Hepatocyte (in vitro differentiated cells): ENCODE data around the gene TEKT5. TPM values are rescaled to one million over a fixed set of nuclear protein-coding genes. Genes with fewer than 3 reads are reported as not detected.

Experiments used
- DNase-seq: peaks from one replicate; pipeline ENCODE4 v3.0.0-alpha.2; 2016; ENCODE audit warnings: low spot score
- H2AFZ ChIP-seq: fragments of 200-600 bp; sonication (generic); 2 replicates; pipeline ENCODE4 v1.6.0; 2016; ENCODE audit warnings: antibody characterized with exemption, mild to moderate bottlenecking
- H3K27ac ChIP-seq: fragments of 200-600 bp; sonication (generic); 2 replicates; pipeline ENCODE4 v1.5.1; 2016; ENCODE audit warnings: mild to moderate bottlenecking
- H3K27me3 ChIP-seq: fragments of 200-600 bp; sonication (generic); 2 replicates; pipeline ENCODE4 v1.6.1; 2016
- H3K36me3 ChIP-seq: fragments of 200-600 bp; sonication (generic); replicated peaks from 2 replicates; pipeline ENCODE4 v1.5.1; 2016; ENCODE audit warnings: low read depth; ENCODE audit not compliant: insufficient read depth
- H3K4me1 ChIP-seq: fragments of 200-600 bp; sonication (generic); 2 replicates; pipeline ENCODE4 v1.5.1; 2016; ENCODE audit warnings: mild to moderate bottlenecking, moderate library complexity; ENCODE audit not compliant: insufficient read depth
- H3K4me2 ChIP-seq: fragments of 200-600 bp; sonication (generic); 2 replicates; pipeline ENCODE4 v1.6.0; 2016
- H3K4me3 ChIP-seq: fragments of 200-600 bp; sonication (generic); 2 replicates; pipeline ENCODE4 v1.5.1; 2016; ENCODE audit warnings: mild to moderate bottlenecking
- H3K79me2 ChIP-seq: fragments of 200-600 bp; sonication (generic); 2 replicates; pipeline ENCODE4 v1.6.0; 2017; ENCODE audit warnings: mild to moderate bottlenecking
- H3K9me2 ChIP-seq: fragments of 200-600 bp; sonication (generic); replicated peaks from 2 replicates; pipeline ENCODE4 v1.6.0; 2017; ENCODE audit warnings: mild to moderate bottlenecking; ENCODE audit not compliant: insufficient read depth
- H3K9me3 ChIP-seq: fragments of 200-600 bp; sonication (generic); 2 replicates; pipeline ENCODE4 v1.5.1; 2016; ENCODE audit warnings: low read depth, mild to moderate bottlenecking
- H4K20me1 ChIP-seq: fragments of 200-600 bp; sonication (generic); 2 replicates; pipeline ENCODE4 v1.6.0; 2016; ENCODE audit warnings: mild to moderate bottlenecking; ENCODE audit not compliant: insufficient read depth, poor library complexity, severe bottlenecking
- CTCF ChIP-seq: fragments of 200-600 bp; sonication (generic); IDR thresholded peaks from 2 replicates; pipeline ENCODE4 v1.5.1; 2016; ENCODE audit warnings: antibody characterized with exemption, mild to moderate bottlenecking; ENCODE audit not compliant: poor library complexity
- EZH2 ChIP-seq: fragments of 200-600 bp; sonication (generic); IDR thresholded peaks from 2 replicates; pipeline ENCODE4 v1.6.1; 2016; ENCODE audit warnings: antibody characterized with exemption, mild to moderate bottlenecking, borderline replicate concordance
- EZH2phosphoT487 ChIP-seq: fragments of 200-600 bp; sonication (generic); IDR thresholded peaks from one replicate; pipeline ENCODE4 v1.6.1; 2018; ENCODE audit warnings: antibody characterized with exemption, mild to moderate bottlenecking, low read depth, moderate library complexity; ENCODE audit not compliant: unreplicated experiment, severe bottlenecking
- WGBS: methylation state at CpG from one replicate; pipeline ENCODE4 v1.1.6; 2016; ENCODE audit warnings: low lambda C conversion rate; ENCODE audit errors: missing lambda C conversion rate; 5-methylcytosine and 5-hydroxymethylcytosine counted together
- polyA plus RNA-seq: library from polyadenylated mRNA; unstranded; fragments of >200 nt; fragmentation: Nextera tagmentation; extraction: Ambion mirVana; gene quantifications from 2 replicates; pipeline ENCODE4 v1.2.1, GENCODE V29; 2016
- total RNA-seq: library from RNA; depleted of rRNA; stranded (reverse); fragments of >200 nt; gene quantifications from 2 replicates; pipeline ENCODE4 v1.2.3, GENCODE V29; 2014

TEKT5 gene
- total and polyA plus RNA-seq, 2 experiments from 2014 or later: not detected

- H3K27me3 ChIP-seq: no peaks in the 10 kb centered on the region
Measured at GRCh38 chr16:10616419-10616755, 78.3 kb downstream of the TEKT5 start.

GRCh38 chr16:10614685-10615084, 80.0 kb downstream of the TEKT5 start:
- no peaks in the 10 kb centered on the region for H3K9me3 ChIP-seq
- H3K4me1 ChIP-seq: peaks cover 19% of the 10 kb centered on the region
- no peak overlapping the region for H2AFZ ChIP-seq
- no peaks in the 10 kb centered on the region for H3K9me2 ChIP-seq
- TF ChIP-seq CTCF (no peak), EZH2 (no peak), EZH2phosphoT487 (no peak)
- H4K20me1 ChIP-seq: no peaks in the 10 kb centered on the region
- no peaks in the 10 kb centered on the region for H3K27me3 ChIP-seq
- no peaks in the 10 kb centered on the region for H3K36me3 ChIP-seq
- H3K4me2 ChIP-seq: no peak overlapping the region
- H3K4me3 ChIP-seq: no peak overlapping the region
- H3K79me2 ChIP-seq: no peaks in the 10 kb centered on the region
- no peak for DNase-seq
- no peak overlapping the region for H3K27ac ChIP-seq

More at GRCh38 chr16:10616419-10616755, 78.3 kb downstream of the TEKT5 start:
- peak overlapping the region; percentile 39 for H3K4me2 ChIP-seq
- no peak for TF ChIP-seq EZH2
- no peak for TF ChIP-seq CTCF
- TF ChIP-seq EZH2phosphoT487: no peak
- H3K79me2 ChIP-seq: no peaks in the 10 kb centered on the region
- no peak overlapping the region for H3K4me3 ChIP-seq
- no peak for DNase-seq
- H3K4me1 ChIP-seq: peaks cover 12% of the 10 kb centered on the region
- H3K27ac ChIP-seq: no peak overlapping the region
- no peaks in the 10 kb centered on the region for H4K20me1 ChIP-seq
- no peak overlapping the region for H2AFZ ChIP-seq
- no peaks in the 10 kb centered on the region for H3K36me3 ChIP-seq
- WGBS: 60% methylated on average over 6 of the region's 6 CpGs
- H3K9me3 ChIP-seq: no peaks in the 10 kb centered on the region
- H3K9me2 ChIP-seq: no peaks in the 10 kb centered on the region

- H3K9me3 ChIP-seq: no peaks in the 10 kb centered on the region
- no peaks in the 10 kb centered on the region for H3K36me3 ChIP-seq
- no peaks in the 10 kb centered on the region for H3K27me3 ChIP-seq
- no peak overlapping the region for H3K27ac ChIP-seq
- H3K79me2 ChIP-seq: no peaks in the 10 kb centered on the region
- no peak overlapping the region for H3K4me3 ChIP-seq
- no peaks in the 10 kb centered on the region for H4K20me1 ChIP-seq
- WGBS: 92% methylated on average over 6 of the region's 6 CpGs
- no peaks in the 10 kb centered on the region for H3K9me2 ChIP-seq
- TF ChIP-seq EZH2phosphoT487 (no peak), CTCF (no peak)
- DNase-seq: no peak
- H3K4me1 ChIP-seq: peaks cover 19% of the 10 kb centered on the region
- no peak overlapping the region for H3K4me2 ChIP-seq
- no peak overlapping the region for H2AFZ ChIP-seq
Measured at GRCh38 chr16:10613785-10614485, 80.8 kb downstream of the TEKT5 start.
